OCI-LY3 (cell line): ENCODE data around the gene BUB3.

Experiments
- H2AFZ ChIP-seq: fragments of 200-600, 300-600 bp; shearing (Covaris generic); 2 replicates; pipeline ENCODE4 v1.6.0; 2014; ENCODE audit warnings: antibody characterized with exemption, low read depth, low read length
- H3K27ac ChIP-seq: fragments of 200-600, 300-600 bp; sonication (generic); 2 replicates; pipeline ENCODE4 v1.5.1; 2014; ENCODE audit warnings: mild to moderate bottlenecking, low read length, moderate library complexity, mixed read lengths
- H3K27me3 ChIP-seq: fragments of 200-600, 300-600 bp; sonication (generic); 2 replicates; pipeline ENCODE4 v1.6.1; 2014; ENCODE audit warnings: low read depth, low read length, mixed read lengths
- H3K36me3 ChIP-seq: fragments of 200-600, 300-600 bp; sonication (generic); replicated peaks from 2 replicates; pipeline ENCODE3; 2014; ENCODE audit warnings: low read depth, low read length, mixed read lengths
- H3K4me1 ChIP-seq: fragments of 300-600, 200-600 bp; sonication (generic); 2 replicates; pipeline ENCODE4 v1.6.1; 2014; ENCODE audit warnings: low read length, mixed read lengths
- H3K4me2 ChIP-seq: fragments of 200-600, 300-600 bp; sonication (generic); 2 replicates; pipeline ENCODE4 v1.6.1; 2014; ENCODE audit warnings: low read length, mixed read lengths
- H3K4me3 ChIP-seq: fragments of 300-600, 200-600 bp; sonication (generic); 2 replicates; pipeline ENCODE4 v1.5.1; 2014; ENCODE audit warnings: antibody characterized with exemption, mild to moderate bottlenecking, low read length, moderate library complexity
- H3K79me2 ChIP-seq: fragments of 300-600, 200-600 bp; shearing (Covaris generic); 2 replicates; pipeline ENCODE4 v1.6.1; 2014; ENCODE audit warnings: mild to moderate bottlenecking, low read length, mixed read lengths
- H3K9ac ChIP-seq: fragments of 300-600, 200-600 bp; shearing (Covaris generic); 2 replicates; pipeline ENCODE4 v1.6.0; 2014; ENCODE audit warnings: mild to moderate bottlenecking, low read length, moderate library complexity
- H3K9me3 ChIP-seq: fragments of 200-600, 300-600 bp; shearing (Covaris generic); 2 replicates; pipeline ENCODE4 v1.6.1; 2014; ENCODE audit warnings: low read length, mixed read lengths; ENCODE audit not compliant: insufficient read depth
- H4K20me1 ChIP-seq: fragments of 200-600, 300-600 bp; sonication (generic); 2 replicates; pipeline ENCODE4 v1.6.1; 2016; ENCODE audit warnings: low read length, mixed read lengths; ENCODE audit not compliant: insufficient read depth
- CTCF ChIP-seq: fragments of 200-600, 300-600 bp; sonication (generic); IDR thresholded peaks from 2 replicates; pipeline ENCODE4 v1.5.1; 2014; ENCODE audit warnings: antibody characterized with exemption, low read length, low read depth
- EZH2phosphoT487 ChIP-seq: fragments of 200-600 bp; shearing (Covaris generic); IDR thresholded peaks from 2 replicates; pipeline ENCODE4 v1.6.1; 2018; ENCODE audit warnings: antibody characterized with exemption, mixed run types, low read depth

The BUB3 gene

GRCh38 chr10:123154092-123154710, at the start of gene BUB3:
BUB3 (plus strand) TSS chr10:123154402; CDS start chr10:123154918, 516 bp downstream.
- Histone ChIP-seq H3K27ac (peak within 1 kb of the TSS; percentile 80), H3K79me2 (peaks cover 50% of the 10 kb centered on the region), H3K9ac (peak within 1 kb of the TSS; percentile 95), H3K9me3 (no peaks in the 10 kb centered on the region), H3K4me2 (peak within 1 kb of the TSS; percentile 95), H4K20me1 (peaks cover 40% of the 10 kb centered on the region), H3K4me1 (peaks cover 40% of the 10 kb centered on the region), H3K27me3 (no peaks in the 10 kb centered on the region), H3K36me3 (peaks cover 42% of the 10 kb centered on the region), H2AFZ (peak within 1 kb of the TSS; percentile 83), H3K4me3 (peak within 1 kb of the TSS; percentile 99)
- TF ChIP-seq CTCF (no peak), EZH2phosphoT487 (no peak)

- Histone ChIP-seq H4K20me1 (no peaks in the 10 kb centered on the region), H3K9ac (no peak overlapping the region), H3K4me2 (no peak overlapping the region), H2AFZ (no peak overlapping the region), H3K9me3 (no peaks in the 10 kb centered on the region), H3K27me3 (no peaks in the 10 kb centered on the region), H3K79me2 (no peaks in the 10 kb centered on the region), H3K4me3 (no peak overlapping the region), H3K4me1 (no peaks in the 10 kb centered on the region), H3K36me3 (no peaks in the 10 kb centered on the region), H3K27ac (no peak overlapping the region)
- no peak for TF ChIP-seq CTCF
- no peak for TF ChIP-seq EZH2phosphoT487
These were observed 44.7 kb upstream of the BUB3 start for GRCh38 chr10:123109466-123109865.

GRCh38 chr10:123117644-123118417, 36.4 kb upstream of the BUB3 start:
- Histone ChIP-seq H2AFZ (no peak overlapping the region), H3K36me3 (no peaks in the 10 kb centered on the region), H3K27ac (no peak overlapping the region), H3K4me3 (no peak overlapping the region), H3K27me3 (no peaks in the 10 kb centered on the region), H4K20me1 (no peaks in the 10 kb centered on the region), H3K4me2 (no peak overlapping the region), H3K9me3 (no peaks in the 10 kb centered on the region), H3K79me2 (no peaks in the 10 kb centered on the region), H3K4me1 (no peaks in the 10 kb centered on the region), H3K9ac (no peak overlapping the region)
- no peak for TF ChIP-seq CTCF

GRCh38 chr10:123119081-123119480, 35.1 kb upstream of the BUB3 start:
- Histone ChIP-seq H3K4me3 (no peak overlapping the region), H3K4me1 (no peaks in the 10 kb centered on the region), H3K9ac (no peak overlapping the region), H4K20me1 (no peaks in the 10 kb centered on the region), H2AFZ (no peak overlapping the region), H3K4me2 (no peak overlapping the region), H3K9me3 (no peaks in the 10 kb centered on the region), H3K79me2 (no peaks in the 10 kb centered on the region), H3K27ac (no peak overlapping the region), H3K36me3 (no peaks in the 10 kb centered on the region), H3K27me3 (no peaks in the 10 kb centered on the region)
- TF ChIP-seq CTCF (no peak), EZH2phosphoT487 (no peak)
